B cell (primary cell): ENCODE measurements around the gene FADD. TPM values are rescaled to one million over a fixed set of nuclear protein-coding genes. Genes with fewer than 3 reads are reported as not detected.

Experiments used
- ATAC-seq: fragments of 200-7000 bp; cut with Tn5 transposase; one replicate; pipeline ENCODE4 v1.10.0; 2021; ENCODE audit warnings: low read depth, mild to moderate bottlenecking, moderate number of reproducible peaks, moderate library complexity
- CTCF ChIA-PET: fragments of 350-600 bp; sonication (Branson Sonifier 250); formaldehyde crosslinking; loops from one replicate; lab custom pipeline; 2021; ENCODE audit warnings: antibody characterized with exemption, inconsistent platforms; lab: Charles Lee
- POLR2A ChIA-PET: fragments of 350-600 bp; sonication (Branson Sonifier 250); formaldehyde crosslinking; loops from one replicate; lab custom pipeline; 2021; ENCODE audit warnings: antibody characterized with exemption; lab: Charles Lee
- DNase-seq: peaks from one replicate; pipeline ENCODE4 v3.0.0; 2013
- H2AFZ ChIP-seq: 2 replicates; pipeline ENCODE4 v1.6.1; 2012; ENCODE audit warnings: mild to moderate bottlenecking, low read depth, low read length; ENCODE audit not compliant: insufficient read depth, poor library complexity, severe bottlenecking
- H3K27ac ChIP-seq, 2 donors: 1 replicate in 1 of 2; 2 replicates in 1 of 2; pipeline ENCODE4 v1.5.1; 2012 to 2013; ENCODE audit warnings: low read length in 2 of 2, mild to moderate bottlenecking in 2 of 2, moderate library complexity in 1 of 2
- H3K27me3 ChIP-seq, 4 experiments: fragments of 200-600 bp in 1 of 4; sonication (generic) in 1 of 4; replicated peaks in 1 of 4; 1 replicate in 2 of 4; 2 replicates in 2 of 4; pipeline versions ENCODE4 v1.6.1 to v1.7.0; 2013 to 2016; ENCODE audit warnings: low read length in 3 of 4, mild to moderate bottlenecking in 2 of 4, mixed read lengths in 1 of 4, moderate library complexity in 1 of 4; ENCODE audit not compliant: insufficient read depth in 4 of 4, control insufficient read depth in 3 of 4; ENCODE audit errors: control extremely low read depth in 1 of 4
- H3K36me3 ChIP-seq, 2 experiments: replicated peaks in 1 of 2; 1 replicate in 1 of 2; 2 replicates in 1 of 2; pipeline versions ENCODE4 v1.6.1 to v1.7.1; 2013; ENCODE audit warnings: low read length in 1 of 2; ENCODE audit not compliant: insufficient read depth in 2 of 2, control insufficient read depth in 1 of 2; ENCODE audit errors: control extremely low read depth in 1 of 2, extremely low read depth in 1 of 2
- H3K4me1 ChIP-seq, 2 donors: fragments of 200-600 bp in 1 of 2; sonication (generic) in 1 of 2; 1 replicate in 1 of 2; 2 replicates in 1 of 2; pipeline versions ENCODE4 v1.5.1 to v1.6.1; 2013 to 2017; ENCODE audit warnings: low read length in 2 of 2; ENCODE audit not compliant: control insufficient read depth in 2 of 2, insufficient read depth in 2 of 2
- H3K4me2 ChIP-seq: replicated peaks from 2 replicates; pipeline ENCODE3; 2012; ENCODE audit warnings: mild to moderate bottlenecking, low read depth, low read length; ENCODE audit not compliant: poor library complexity, severe bottlenecking
- H3K4me3 ChIP-seq, 5 experiments: fragments of 200-600 bp in 1 of 5; sonication (generic) in 1 of 5; 1 replicate in 3 of 5; 2 replicates in 2 of 5; pipeline versions ENCODE4 v1.5.1 to v1.7.0; 2011 to 2016; ENCODE audit warnings: low read length in 4 of 5, mild to moderate bottlenecking in 4 of 5, low read depth in 2 of 5, control low read depth in 1 of 5, moderate library complexity in 1 of 5; ENCODE audit not compliant: insufficient read depth in 1 of 5; ENCODE audit errors: control extremely low read depth in 1 of 5, extremely low read depth in 1 of 5
- H3K79me2 ChIP-seq: fragments of 200-600 bp; sonication (generic); one replicate; pipeline ENCODE4 v1.6.0; 2016; ENCODE audit warnings: low read length; ENCODE audit not compliant: control insufficient read depth, insufficient read depth
- H3K9ac ChIP-seq: fragments of 200-600 bp; sonication (generic); 2 replicates; pipeline ENCODE4 v1.6.1; 2017; ENCODE audit warnings: mild to moderate bottlenecking, low read length, moderate library complexity
- H3K9me3 ChIP-seq, 3 donors: one replicate each; pipeline versions ENCODE4 v1.6.1 to v1.7.1; 2013; ENCODE audit warnings: low read length in 2 of 3; ENCODE audit not compliant: control insufficient read depth in 2 of 3, insufficient read depth in 1 of 3; ENCODE audit errors: control extremely low read depth in 1 of 3
- H4K20me1 ChIP-seq: 2 replicates; pipeline ENCODE4 v1.6.0; 2012; ENCODE audit warnings: mild to moderate bottlenecking, low read length; ENCODE audit not compliant: insufficient read depth, control insufficient read depth, poor library complexity, severe bottlenecking
- H3K27ac Mint-ChIP-seq: one replicate; pipeline ENCODE4 v1.8.0; 2021; ENCODE audit warnings: mixed read lengths
- H3K27me3 Mint-ChIP-seq: one replicate; pipeline ENCODE4 v1.8.0; 2021; ENCODE audit warnings: mixed read lengths
- H3K4me1 Mint-ChIP-seq: one replicate; pipeline ENCODE4 v1.8.0; 2021; ENCODE audit warnings: mixed read lengths
- H3K4me3 Mint-ChIP-seq: one replicate; pipeline ENCODE4 v1.8.0; 2021; ENCODE audit warnings: mixed read lengths
- H3K9me3 Mint-ChIP-seq: one replicate; pipeline ENCODE4 v1.8.0; 2022; ENCODE audit warnings: mixed read lengths; ENCODE audit not compliant: insufficient read depth
- CTCF ChIP-seq: fragments of 200-600 bp; IDR thresholded peaks from one replicate; pipeline ENCODE4 v1.8.0; 2022; ENCODE audit warnings: antibody characterized with exemption, mild to moderate bottlenecking
- EZH2 ChIP-seq: IDR thresholded peaks from 2 replicates; pipeline ENCODE4 v1.6.1; 2012; ENCODE audit warnings: borderline replicate concordance, low read depth, mild to moderate bottlenecking, moderate library complexity, low read length; ENCODE audit not compliant: insufficient read depth, poor library complexity, severe bottlenecking
- WGBS: methylation state at CpG from one replicate; pipeline ENCODE4 v1.1.5; 2013; ENCODE audit warnings: missing lambda C conversion rate; ENCODE audit not compliant: insufficient coverage; 5-methylcytosine and 5-hydroxymethylcytosine counted together
- intact Hi-C: fragments of 100-400 bp; cut with micrococcal nuclease; formaldehyde crosslinking; loops from one replicate; pipeline ENCODE4 v1.10.0; 2022
- polyA plus RNA-seq: library from polyadenylated mRNA; depleted of rRNA; stranded (reverse); fragments of >200 nt; gene quantifications from 2 replicates; pipeline ENCODE4 v1.2.3, GENCODE V29; 2012
- total RNA-seq, 2 donors: library from RNA; stranded (reverse); fragments of 120-200 nt in 1 of 2; gene quantifications; 1 replicate in 1 of 2; 2 replicates in 1 of 2; pipeline versions ENCODE4 v1.2.3 to v1.2.4, GENCODE V29; 2013 to 2022

FADD gene
- total and polyA plus RNA-seq, 2 donors (not counting 1 experiment from before 2014, with no cell fraction given): 5.4 to 26.6 TPM

GRCh38 chr11:70156291-70157037, 46.6 kb upstream of the FADD start:
- Mint-ChIP-seq H3K27ac (no peak overlapping the region), H3K9me3 (no peaks in the 10 kb centered on the region), H3K27me3 (no peaks in the 10 kb centered on the region), H3K4me1 (no peaks in the 10 kb centered on the region), H3K4me3 (no peak overlapping the region)
- CTCF ChIA-PET: no interaction called here
- ATAC-seq (no peak), DNase-seq (no peak)
- H3K9me3 ChIP-seq: peaks cover 0 to 11% (median 0%) of the 10 kb centered on the region in 3 donors
- intact Hi-C loops: no loop called here
- H3K36me3 ChIP-seq: no peaks in the 10 kb centered on the region
- no peaks in the 10 kb centered on the region for H4K20me1 ChIP-seq
- H3K4me1 ChIP-seq: no peaks in the 10 kb centered on the region
- no peak overlapping the region for H3K4me2 ChIP-seq
- no peaks in the 10 kb centered on the region for H3K27me3 ChIP-seq
- no peak overlapping the region for H3K27ac ChIP-seq
- H3K4me3 ChIP-seq: no peak overlapping the region
- POLR2A ChIA-PET: interaction anchor here (0.6 kb wide), 1 partner anchor 22 kb away, joined by 3 read pairs; no protein-coding TSS in a partner anchor
- H3K79me2 ChIP-seq: no peaks in the 10 kb centered on the region
- no peak for TF ChIP-seq CTCF
- TF ChIP-seq EZH2: no peak
- no peak overlapping the region for H3K9ac ChIP-seq
- H2AFZ ChIP-seq: no peak overlapping the region
- WGBS: 84% methylated on average over 14 of the region's 18 CpGs

- no peak for TF ChIP-seq CTCF
- no peak for TF ChIP-seq EZH2
- DNase-seq: no peak
- Histone ChIP-seq H3K36me3 (no peaks in the 10 kb centered on the region), H3K27ac (no peak overlapping the region), H3K27me3 (no peaks in the 10 kb centered on the region), H3K4me1 (no peaks in the 10 kb centered on the region), H2AFZ (no peak overlapping the region), H3K9me3 (peaks cover 0 to 7% (median 0%) of the 10 kb centered on the region in 3 donors), H3K4me3 (no peak overlapping the region), H3K4me2 (no peak overlapping the region), H4K20me1 (no peaks in the 10 kb centered on the region), H3K79me2 (no peaks in the 10 kb centered on the region), H3K9ac (no peak overlapping the region)
- H3K4me3 Mint-ChIP-seq: no peak overlapping the region
- H3K4me1 Mint-ChIP-seq: no peaks in the 10 kb centered on the region
- WGBS: 69% methylated on average over 8 of the region's 8 CpGs
- ChIA-PET POLR2A (no interaction called here), CTCF (no interaction called here)
- no peak for ATAC-seq
- no peak overlapping the region for H3K27ac Mint-ChIP-seq
- intact Hi-C loops: no loop called here
- H3K9me3 Mint-ChIP-seq: no peaks in the 10 kb centered on the region
- no peaks in the 10 kb centered on the region for H3K27me3 Mint-ChIP-seq
These were observed 44.9 kb upstream of the FADD start for GRCh38 chr11:70158201-70158600.
